MCF 10A (cell line): ENCODE results near the gene YPEL2. TPM values are rescaled to one million over a fixed set of nuclear protein-coding genes. Genes with fewer than 3 reads are reported as not detected.

Source experiments
- BruUV-seq: library from RNA; stranded (reverse); fragments of 400-500 nt; replicated peaks from 2 replicates; lab custom pipeline; 2021; lab: Mats Ljungman, UMichigan
- CTCF ChIA-PET: fragments of 300-600 bp; sonication (Branson Sonifier 250); formaldehyde crosslinking; extraction: SDS; loops from one replicate; lab custom pipeline; 2021; ENCODE audit warnings: antibody characterized with exemption, inconsistent platforms; lab: Yijun Ruan, JAX
- POLR2A ChIA-PET: fragments of 300-600, 350-650 bp; sonication (Branson Sonifier 250); formaldehyde crosslinking; extraction: SDS; loops from one replicate; lab custom pipeline; 2020; ENCODE audit warnings: antibody characterized with exemption, inconsistent platforms; lab: Yijun Ruan, JAX
- DNase-seq: peaks from one replicate; pipeline ENCODE4 v3.0.0-alpha.2; 2018; ENCODE audit not compliant: unreplicated experiment
- H3K27ac Mint-ChIP-seq: one replicate; pipeline ENCODE4 v1.8.0; 2022; ENCODE audit warnings: mild to moderate bottlenecking, low read depth, mixed read lengths; ENCODE audit not compliant: unreplicated experiment
- H3K27me3 Mint-ChIP-seq: one replicate; pipeline ENCODE4 v1.8.0; 2022; ENCODE audit warnings: mixed read lengths; ENCODE audit not compliant: insufficient read depth, unreplicated experiment
- H3K36me3 Mint-ChIP-seq: one replicate; pipeline ENCODE4 v1.8.0; 2022; ENCODE audit warnings: mild to moderate bottlenecking, moderate library complexity, mixed read lengths; ENCODE audit not compliant: insufficient read depth, unreplicated experiment
- H3K4me1 Mint-ChIP-seq: one replicate; pipeline ENCODE4 v1.8.0; 2022; ENCODE audit warnings: mixed read lengths; ENCODE audit not compliant: insufficient read depth, unreplicated experiment
- H3K4me3 Mint-ChIP-seq: one replicate; pipeline ENCODE4 v1.8.0; 2022; ENCODE audit warnings: mild to moderate bottlenecking, moderate library complexity, mixed read lengths; ENCODE audit not compliant: unreplicated experiment
- H3K9me3 Mint-ChIP-seq: one replicate; pipeline ENCODE4 v1.8.0; 2022; ENCODE audit warnings: mixed read lengths; ENCODE audit not compliant: unreplicated experiment
- intact Hi-C: fragments of 100-400 bp; cut with micrococcal nuclease; formaldehyde crosslinking; loops from 2 replicates; pipeline ENCODE4 v1.14.1; 2022
- total RNA-seq: library from RNA; stranded (reverse); gene quantifications from 2 replicates; pipeline ENCODE4 v1.2.3, GENCODE V29; 2022
- TF ChIP-seq, protein P1 (sequence below): fragments of 200-600 bp; IDR thresholded peaks from one replicate; pipeline ENCODE4 v1.8.0; 2022; ENCODE audit warnings: antibody characterized with exemption, mild to moderate bottlenecking; ENCODE audit not compliant: unreplicated experiment

The YPEL2 gene
- total RNA-seq, 1 experiment from 2014 or later = 2.1 TPM

DNA sequence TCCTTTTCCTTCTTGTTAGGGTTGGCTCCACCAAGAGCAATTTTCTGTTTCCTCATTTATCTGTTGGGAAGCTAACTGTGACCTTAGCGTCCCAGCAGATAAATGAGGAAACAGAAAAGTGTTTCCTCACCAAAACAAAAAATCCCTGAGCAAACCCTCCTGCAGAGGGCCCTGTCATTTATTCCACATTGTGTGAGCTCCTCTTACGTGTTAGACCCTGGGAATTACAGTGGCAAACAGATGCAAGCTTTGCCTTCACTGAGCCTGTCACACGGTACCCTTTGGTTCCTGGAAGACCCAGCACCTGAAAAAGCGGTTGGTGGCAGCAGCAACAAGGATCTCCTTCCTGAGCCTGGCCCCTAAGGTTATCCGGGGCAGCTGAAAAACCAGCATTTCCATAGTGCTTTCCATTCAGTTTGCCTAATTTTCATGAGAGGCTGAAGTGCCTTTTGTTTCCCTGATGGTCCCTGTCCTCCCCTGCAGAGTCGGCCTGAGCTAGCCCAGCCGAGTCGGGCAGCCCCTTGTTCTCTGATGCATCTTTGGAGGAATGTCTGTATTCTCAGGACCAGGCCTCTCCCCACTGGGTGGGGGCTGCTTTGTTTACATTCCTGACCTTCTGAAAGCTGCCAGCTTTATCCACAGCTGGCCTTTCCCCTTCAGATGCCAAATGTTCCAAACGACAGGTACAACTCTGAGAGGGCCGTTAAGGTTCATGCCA lies 34.7 kb downstream of the YPEL2 start:
- no TSS peak for BruUV-seq
- DNase-seq = no peak
- Mint-ChIP-seq H3K4me1 (peaks cover 29% of the 10 kb centered on the region), H3K36me3 (peaks cover 7% of the 10 kb centered on the region), H3K4me3 (no peak overlapping the region), H3K27ac (no peak overlapping the region), H3K9me3 (no peaks in the 10 kb centered on the region), H3K27me3 (no peaks in the 10 kb centered on the region)
- intact Hi-C loops = no loop called here
- ChIA-PET POLR2A (interaction anchor here (1.1 kb wide), 1 partner anchor 27 kb away, joined by 4 read pairs; no protein-coding TSS in a partner anchor), CTCF (interaction anchor here (0.7 to 1.3 kb wide), 3 partner anchors 35 to 414 kb away, joined by 3 to 4 read pairs (median 3); no protein-coding TSS in a partner anchor)
- TF ChIP-seq, protein P1, sequence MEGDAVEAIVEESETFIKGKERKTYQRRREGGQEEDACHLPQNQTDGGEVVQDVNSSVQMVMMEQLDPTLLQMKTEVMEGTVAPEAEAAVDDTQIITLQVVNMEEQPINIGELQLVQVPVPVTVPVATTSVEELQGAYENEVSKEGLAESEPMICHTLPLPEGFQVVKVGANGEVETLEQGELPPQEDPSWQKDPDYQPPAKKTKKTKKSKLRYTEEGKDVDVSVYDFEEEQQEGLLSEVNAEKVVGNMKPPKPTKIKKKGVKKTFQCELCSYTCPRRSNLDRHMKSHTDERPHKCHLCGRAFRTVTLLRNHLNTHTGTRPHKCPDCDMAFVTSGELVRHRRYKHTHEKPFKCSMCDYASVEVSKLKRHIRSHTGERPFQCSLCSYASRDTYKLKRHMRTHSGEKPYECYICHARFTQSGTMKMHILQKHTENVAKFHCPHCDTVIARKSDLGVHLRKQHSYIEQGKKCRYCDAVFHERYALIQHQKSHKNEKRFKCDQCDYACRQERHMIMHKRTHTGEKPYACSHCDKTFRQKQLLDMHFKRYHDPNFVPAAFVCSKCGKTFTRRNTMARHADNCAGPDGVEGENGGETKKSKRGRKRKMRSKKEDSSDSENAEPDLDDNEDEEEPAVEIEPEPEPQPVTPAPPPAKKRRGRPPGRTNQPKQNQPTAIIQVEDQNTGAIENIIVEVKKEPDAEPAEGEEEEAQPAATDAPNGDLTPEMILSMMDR = no peak

DNA sequence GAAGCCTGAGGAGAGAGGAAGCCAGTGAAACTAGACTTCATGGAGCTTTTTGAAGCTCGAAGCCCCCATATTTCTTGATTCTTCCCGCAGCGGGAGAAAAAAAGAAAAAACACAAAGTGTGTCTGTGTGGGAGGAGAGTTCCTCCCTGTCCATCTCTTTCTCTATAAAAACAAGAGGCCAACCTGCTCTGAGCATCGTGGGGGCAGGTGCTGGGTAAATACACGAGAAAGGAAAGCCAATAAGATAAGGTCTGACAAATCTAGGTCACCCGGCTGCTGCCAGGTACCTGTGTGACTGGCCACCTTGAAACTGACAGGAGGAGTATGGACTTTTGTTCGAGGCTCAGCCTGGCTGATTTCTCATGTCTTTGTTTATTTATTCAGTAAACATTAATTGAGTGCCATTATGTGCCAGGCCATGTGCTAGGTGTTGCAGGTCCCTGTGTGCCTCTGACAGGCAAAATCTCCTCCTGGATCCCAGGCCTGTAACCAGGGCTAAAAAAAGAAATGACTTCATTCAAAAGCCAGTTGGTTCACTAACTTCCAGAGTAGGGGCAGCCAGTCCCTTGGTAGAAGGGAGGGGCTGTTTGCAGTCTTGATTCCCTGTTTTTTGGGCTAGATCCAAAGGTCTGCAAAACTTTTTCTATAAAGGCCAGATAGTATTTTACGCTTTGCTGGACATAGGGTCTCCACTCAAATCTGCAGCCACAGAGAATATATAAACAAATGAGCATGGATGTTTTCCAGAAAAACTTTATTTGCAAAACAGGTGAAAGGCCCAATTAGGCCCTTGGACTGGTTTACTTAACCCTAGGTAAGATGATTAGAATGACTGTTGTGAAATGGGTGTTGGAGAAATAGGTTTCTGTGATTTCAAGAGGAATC lies 35.6 kb downstream of the YPEL2 start:
- DNase-seq = no peak
- no peaks in the 10 kb centered on the region for H3K9me3 Mint-ChIP-seq
- peaks cover 6% of the 10 kb centered on the region for H3K36me3 Mint-ChIP-seq
- H3K4me3 Mint-ChIP-seq = no peak overlapping the region
- peaks cover 25% of the 10 kb centered on the region for H3K4me1 Mint-ChIP-seq
- intact Hi-C loops = no loop called here
- CTCF ChIA-PET = interaction anchor here (0.7 to 1.3 kb wide), 2 partner anchors 73 to 415 kb away, joined by 3 to 4 read pairs; no protein-coding TSS in a partner anchor
- no TSS peak for BruUV-seq
- no peaks in the 10 kb centered on the region for H3K27me3 Mint-ChIP-seq
- H3K27ac Mint-ChIP-seq = no peak overlapping the region
- POLR2A ChIA-PET = interaction anchor here (1.1 kb wide), 1 partner anchor 28 kb away, joined by 4 read pairs; no protein-coding TSS in a partner anchor
- TF ChIP-seq, protein P1 = no peak

GRCh38 chr17:59367657-59368045 lies 36.2 kb downstream of the YPEL2 start:
- no TSS peak for BruUV-seq

More at GRCh38 chr17:59367657-59368045, 36.2 kb downstream of the YPEL2 start:
- no peak for DNase-seq
- H3K4me3 Mint-ChIP-seq = no peak overlapping the region
- H3K36me3 Mint-ChIP-seq = peaks cover 6% of the 10 kb centered on the region
- ChIA-PET CTCF (no interaction called here), POLR2A (no interaction called here)
- H3K4me1 Mint-ChIP-seq = peaks cover 24% of the 10 kb centered on the region
- intact Hi-C loops = no loop called here
- H3K27ac Mint-ChIP-seq = no peak overlapping the region
- H3K9me3 Mint-ChIP-seq = no peaks in the 10 kb centered on the region
- TF ChIP-seq, protein P1 = no peak
- no peaks in the 10 kb centered on the region for H3K27me3 Mint-ChIP-seq
